ENCODE results near the gene TFAP2B.

GRCh38 chr6:50868466-50868865, 49.8 kb downstream of the TFAP2B start:
- TF ChIP-seq REST (IDR thresholded peaks at IDR 0.05; ENCODE audit: low read depth) (no peak), FOXM1 (IDR thresholded peaks at IDR 0.05; ENCODE audit: borderline replicate concordance, low read depth) (no peak), RAD21 (IDR thresholded peaks at IDR 0.05; ENCODE audit: low read depth) (no peak), CEBPB (IDR thresholded peaks at IDR 0.05) (no peak), TAF1 (IDR thresholded peaks at IDR 0.05; ENCODE audit: low read depth) (no peak), EP300 (IDR thresholded peaks at IDR 0.05; ENCODE audit: borderline replicate concordance) (no peak), YY1 (IDR thresholded peaks at IDR 0.05; ENCODE audit: low read depth) (no peak), EGR1 (IDR thresholded peaks at IDR 0.05) (no peak), CREB1 (IDR thresholded peaks at IDR 0.05; ENCODE audit: low read depth) (no peak), MAX (IDR thresholded peaks at IDR 0.05) (no peak), TEAD4 (IDR thresholded peaks at IDR 0.05) (no peak), TCF12 (IDR thresholded peaks at IDR 0.05; ENCODE audit: low read depth) (no peak), USF1 (IDR thresholded peaks at IDR 0.05) (no peak)

All from Ishikawa (cell line).